Lung microvascular endothelial cell (primary cell): ENCODE measurements around the gene NCEH1. TPM values are rescaled to one million over a fixed set of nuclear protein-coding genes. Genes with fewer than 3 reads are reported as not detected.
A peak's percentile ranks its signal among the peaks of the same experiment; 100 is the strongest.
"Not testable (repeated sequence)": the region's sequence is repeated elsewhere in the genome, so short reads cannot be mapped to it uniquely, and the experiment has no call there.

Source experiments
- DNase-seq, 2 donors: peaks; one replicate each; pipeline versions ENCODE4 v3.0.0 to v3.0.0-alpha.2; 2010; ENCODE audit warnings: low read depth in 2 of 2
- total RNA-seq: library from RNA; depleted of rRNA; stranded (reverse); fragments of >200 nt; gene quantifications from 2 replicates; pipeline ENCODE4 v1.2.1, GENCODE V29; 2014

Gene NCEH1
- total RNA-seq = 3.2 and 5.0 TPM in 2 replicates

- DNase-seq = peak; percentile 96 to 99
Measured at GRCh38 chr3:172710664-172711453, at the start of gene NCEH1. Gene NCEH1, minus strand, starts transcription at chr3:172711067. Its CDS starts 83 bp downstream, at chr3:172710984.

GRCh38 chr3:172760416-172760815, 49.5 kb upstream of the NCEH1 start:
- DNase-seq = not testable (repeated sequence)

DNA sequence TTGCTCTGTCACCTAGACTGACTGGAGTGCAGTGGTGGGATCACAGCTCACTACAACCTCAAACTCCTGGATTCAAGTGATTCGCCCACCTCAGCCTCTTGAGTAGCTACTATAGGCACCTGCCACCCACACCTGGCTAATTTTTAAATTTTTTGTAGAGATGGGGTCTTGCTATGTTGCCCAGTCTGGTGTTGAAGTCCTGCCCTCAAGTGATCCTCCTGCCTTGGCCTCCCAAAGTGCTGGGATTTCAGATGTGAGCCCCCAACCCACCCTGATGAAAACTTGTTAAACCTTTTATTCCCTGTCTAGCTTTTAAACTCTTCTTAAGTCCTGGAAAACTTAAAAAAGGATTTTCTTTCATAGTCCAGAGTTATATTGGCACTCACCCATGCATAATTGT, 42.3 kb upstream of the NCEH1 start:
- DNase-seq = no peak

GRCh38 chr3:172752651-172753050, 41.8 kb upstream of the NCEH1 start:
- no peak for DNase-seq

GRCh38 chr3:172751175-172751704, 40.4 kb upstream of the NCEH1 start:
- DNase-seq = peak; percentile 33 to 35

DNA sequence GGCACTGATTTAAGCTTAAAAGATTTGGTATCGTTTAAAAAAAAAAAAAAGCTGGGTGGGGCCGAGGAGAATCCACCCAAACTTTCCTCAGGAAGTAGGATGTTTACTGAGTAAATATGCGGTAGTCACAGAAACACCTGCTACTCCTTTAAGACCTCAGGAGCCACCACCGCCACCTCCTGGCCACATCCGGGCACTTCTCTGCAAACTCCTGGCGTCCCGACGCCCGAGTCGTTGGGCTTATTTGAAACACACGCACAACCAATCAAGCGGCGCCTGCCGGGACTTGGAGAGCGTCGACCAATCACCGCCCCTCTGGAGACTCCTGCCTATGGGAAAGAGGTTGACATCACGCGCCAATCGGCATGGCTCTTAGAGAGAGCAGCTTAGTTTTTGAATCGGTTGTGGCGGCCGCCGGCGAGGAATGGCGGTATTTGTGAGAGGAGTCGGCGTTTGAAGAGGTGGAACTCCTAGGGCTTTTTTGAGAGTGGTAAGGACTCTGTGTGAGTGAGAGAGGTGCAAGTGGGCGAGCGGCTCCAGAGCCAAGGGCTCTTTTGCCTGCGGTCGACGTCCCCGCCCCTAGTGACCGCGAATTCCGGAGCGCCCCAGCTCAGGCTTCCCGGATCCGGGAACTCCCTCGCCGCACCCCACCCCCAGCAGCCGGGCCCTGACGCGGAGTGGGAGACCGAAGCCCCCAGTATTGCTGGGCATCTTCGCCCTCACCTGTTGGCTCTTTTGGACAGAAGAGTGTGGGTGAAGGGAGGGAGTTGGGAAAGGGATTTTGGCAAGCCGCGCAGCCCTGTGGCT, 39.7 kb upstream of the NCEH1 start, which contains the start of gene ECT2:
Gene ECT2, plus strand, starts transcription at position 359 of the 807 bp plus-strand sequence. CDS start 3,805 bp downstream, outside the sequence.
- DNase-seq = peak; percentile 100

DNA sequence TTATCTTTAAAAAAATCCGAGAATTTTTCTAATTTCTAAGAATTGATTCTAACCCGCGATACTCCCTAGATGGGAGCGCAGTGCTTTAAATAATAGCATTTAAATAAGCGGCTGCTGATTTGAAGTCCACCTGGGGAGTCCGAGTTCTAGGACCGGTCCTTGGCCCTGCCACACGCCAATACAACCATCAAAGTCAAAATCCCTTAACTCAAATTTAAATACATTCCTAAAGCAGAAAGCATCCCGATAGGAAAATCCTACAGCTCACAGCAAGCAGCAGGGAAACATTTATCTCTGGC, 39.2 kb upstream of the NCEH1 start:
- no peak for DNase-seq

- DNase-seq = peak; percentile 93
Measured at GRCh38 chr3:172749230-172749965, 38.5 kb upstream of the NCEH1 start.

DNA sequence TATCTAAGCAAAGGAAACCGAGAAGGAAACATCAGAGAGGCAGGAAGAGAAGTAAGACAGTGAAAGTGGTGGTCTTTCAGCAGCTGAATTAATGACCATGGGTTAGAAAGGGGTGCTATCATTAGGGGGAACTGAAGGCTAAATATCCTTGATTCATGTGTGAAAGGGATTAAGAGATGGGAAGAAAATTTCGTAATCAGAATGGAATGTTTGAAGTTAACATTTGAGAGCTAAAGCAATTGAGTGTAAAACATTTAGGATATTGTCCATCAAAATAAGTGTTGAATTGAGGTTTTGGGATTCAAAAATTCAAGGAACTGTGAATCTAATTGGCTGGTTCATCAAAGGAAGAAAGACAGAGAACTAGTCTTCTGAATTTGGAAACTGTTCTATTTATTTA, 35.6 kb upstream of the NCEH1 start:
- no peak for DNase-seq

DNA sequence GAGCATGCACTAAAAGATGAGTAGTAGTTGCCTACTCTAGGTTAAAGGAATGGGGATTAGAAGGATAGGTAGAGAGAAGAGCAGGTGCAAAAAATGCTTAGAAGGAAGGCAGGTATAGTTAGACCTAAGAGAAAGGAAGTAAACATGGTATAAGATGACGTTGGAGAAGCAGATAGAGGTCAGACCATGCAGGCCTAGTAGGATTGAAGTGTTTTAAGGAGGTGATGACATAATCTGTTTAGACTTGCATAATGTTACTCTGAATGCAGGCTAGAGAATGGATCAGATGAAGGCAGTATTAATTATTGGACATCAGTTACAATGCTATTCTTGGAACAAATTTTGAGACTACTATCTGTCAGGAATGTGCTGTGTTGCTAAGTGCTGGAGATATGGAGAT, 28.6 kb upstream of the NCEH1 start:
- no peak for DNase-seq

GRCh38 chr3:172735014-172735413, 24.1 kb upstream of the NCEH1 start:
- DNase-seq = no peak

DNA sequence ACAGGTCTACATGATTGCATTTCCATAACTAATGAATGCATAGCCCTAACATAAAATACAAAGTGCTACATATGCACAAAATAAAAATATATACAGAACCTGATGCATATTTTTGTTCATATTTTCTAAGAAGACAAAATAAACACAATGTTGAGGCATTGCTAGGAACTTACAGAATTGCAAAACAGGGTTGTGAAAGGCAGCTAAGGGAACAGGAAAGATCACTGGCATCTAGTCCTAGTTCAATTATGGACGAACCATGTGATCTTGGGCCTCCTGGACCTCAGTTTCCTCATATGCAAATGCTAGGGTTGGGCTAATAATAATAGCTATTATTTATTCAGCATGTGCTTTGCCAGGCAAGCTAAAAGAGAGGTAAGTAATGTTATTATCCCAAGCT, 15.5 kb upstream of the NCEH1 start:
- no peak for DNase-seq

DNA sequence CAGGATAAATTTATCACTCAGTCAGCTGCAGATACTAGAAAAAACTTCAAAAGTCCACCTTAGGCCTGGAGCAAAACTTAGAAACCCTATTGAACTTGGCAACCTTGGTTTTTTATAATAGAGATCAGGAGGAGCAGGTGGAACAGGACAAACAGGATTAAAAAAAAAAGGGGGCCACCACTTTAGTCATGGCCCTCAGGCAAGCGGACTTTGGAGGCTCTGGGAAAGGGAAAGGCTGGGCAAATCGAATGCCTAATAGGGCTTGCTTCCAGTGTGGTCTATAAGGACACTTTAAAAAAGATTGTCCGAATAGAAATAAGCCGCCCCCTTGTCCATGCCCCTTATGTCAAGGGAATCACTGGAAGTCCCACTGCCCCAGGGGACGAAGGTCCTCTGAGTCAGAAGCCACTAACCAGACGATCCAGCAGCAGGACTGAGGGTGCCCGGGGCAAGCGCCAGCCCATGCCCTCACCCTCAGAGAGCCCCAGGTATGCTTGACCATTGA, 11.7 kb upstream of the NCEH1 start:
- not testable (repeated sequence) for DNase-seq

GRCh38 chr3:172717493-172718088, 6.7 kb upstream of the NCEH1 start:
- DNase-seq = peak; percentile 32 to 35

GRCh38 chr3:172716476-172716875, 5.6 kb upstream of the NCEH1 start:
- DNase-seq = no peak

DNA sequence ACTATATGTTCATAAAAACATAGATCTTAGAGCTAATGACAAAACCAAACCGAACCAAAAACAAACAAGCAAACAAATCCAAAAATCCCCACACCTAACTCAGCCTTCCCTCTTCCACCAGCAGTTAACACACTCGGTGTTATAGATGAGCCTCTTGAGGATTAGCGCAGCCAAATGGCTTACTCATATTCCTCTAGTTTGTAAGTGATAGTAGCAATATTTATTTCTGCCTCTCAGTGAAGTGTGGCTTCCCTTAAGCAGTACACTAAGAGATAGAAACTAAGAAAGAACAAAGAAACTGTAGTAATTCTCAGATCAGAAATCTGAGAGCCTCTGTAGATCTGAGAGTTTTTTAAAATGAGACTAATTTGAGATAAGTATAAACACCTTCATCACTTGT, 2.4 kb upstream of the NCEH1 start:
- DNase-seq = no peak

DNA sequence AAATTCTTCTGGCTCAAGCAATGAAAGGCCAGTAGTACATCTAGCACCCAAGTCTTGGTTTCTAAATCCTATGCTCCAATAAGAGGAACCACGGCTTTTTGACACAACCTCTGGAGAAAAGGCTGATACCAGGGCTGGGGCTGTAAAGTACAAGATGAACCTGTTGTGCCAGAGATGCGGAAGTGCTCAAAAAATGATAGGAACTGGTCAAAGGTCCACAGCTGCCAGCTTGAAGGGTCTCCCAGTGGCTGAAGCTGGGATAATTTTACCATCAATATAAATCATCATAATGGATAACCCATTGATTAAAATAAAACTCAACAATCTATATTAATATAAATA, 558 bp upstream of the NCEH1 start:
- DNase-seq = no peak

GRCh38 chr3:172709774-172710663, 848 bp downstream of the NCEH1 start:
- DNase-seq = peak; percentile 9 to 45

- peak in 1 of 2 donors; percentile 12 for DNase-seq
Measured at GRCh38 chr3:172708921-172709773, 1.7 kb downstream of the NCEH1 start.
